Gastrocnemius medialis (tissue), 4 donors: ENCODE data around the gene PTCD1. TPM values are rescaled to one million over a fixed set of nuclear protein-coding genes. Genes with fewer than 3 reads are reported as not detected.
A peak's percentile ranks its signal among the peaks of the same experiment; 100 is the strongest.

ENCODE experiments used
- ATAC-seq, 2 donors: fragments of 150-250 bp; one replicate each; pipeline ENCODE4 v1.9.1; 2016
- DNase-seq, 2 donors: peaks; one replicate each; pipeline ENCODE4 v3.0.0-alpha.2; 2019
- H3K27ac ChIP-seq, 4 donors: fragments of 200-600 bp; sonication (generic); 1 replicate in 1 of 4; 2 replicates in 3 of 4; pipeline ENCODE4 v1.5.1; 2016 to 2018; ENCODE audit warnings: mild to moderate bottlenecking in 2 of 4, moderate library complexity in 1 of 4
- H3K27me3 ChIP-seq, 3 donors: fragments of 200-600 bp; sonication (generic) in 2 of 3; 1 replicate in 1 of 3; 2 replicates in 2 of 3; pipeline versions ENCODE4 v1.5.1 to v1.6.0; 2016 to 2019; ENCODE audit warnings: mild to moderate bottlenecking in 1 of 3, moderate library complexity in 1 of 3
- H3K36me3 ChIP-seq, 2 donors: fragments of 200-600 bp; sonication (generic) in 1 of 2; one replicate each; pipeline ENCODE4 v1.5.1; 2017 to 2018
- H3K4me1 ChIP-seq, 2 donors: fragments of 200-600 bp; sonication (generic) in 1 of 2; one replicate each; pipeline ENCODE4 v1.5.1; 2016 to 2017; ENCODE audit warnings: mild to moderate bottlenecking in 2 of 2
- H3K4me3 ChIP-seq, 4 donors: fragments of 200-600 bp; sonication (generic) in 3 of 4; 1 replicate in 1 of 4; 2 replicates in 3 of 4; pipeline ENCODE4 v1.5.1; 2016 to 2019; ENCODE audit warnings: mild to moderate bottlenecking in 2 of 4
- H3K9me3 ChIP-seq, 3 donors: fragments of 200-600 bp; sonication (generic) in 2 of 3; 1 replicate in 1 of 3; 2 replicates in 2 of 3; pipeline ENCODE4 v1.5.1; 2016 to 2019
- POLR2A ChIP-seq, 2 donors: fragments of 450-650 bp; IDR thresholded peaks; one replicate each; pipeline ENCODE4 v1.6.1; 2017; ENCODE audit warnings: antibody characterized with exemption in 2 of 2, mild to moderate bottlenecking in 2 of 2, moderate library complexity in 2 of 2
- in situ Hi-C, 4 donors: fragments of 200-750 bp; cut with MboI; loops; one replicate each; pipeline versions ENCODE4 v1.15.0 to v1.8.0; 2017; ENCODE audit warnings: low sequenced_read_pairs in 4 of 4
- intact Hi-C: fragments of 100-400 bp; cut with DNase I; formaldehyde crosslinking; loops from one replicate; pipeline ENCODE4 v1.15.1; 2023; ENCODE audit warnings: low total_unique reads
- total RNA-seq, 4 donors: library from RNA; depleted of rRNA; stranded (reverse); fragments of >200 nt; gene quantifications; one replicate each; pipeline versions ENCODE4 v1.1.0 to v1.2.3, GENCODE V29; 2016
- TF ChIP-seq, protein P1 (sequence below), 5 experiments: fragments of 450-650 bp in 3 of 5; fragments of 200-600 bp in 2 of 5; sonication (generic) in 2 of 5; IDR thresholded peaks in 4 of 5; conservative IDR thresholded peaks in 1 of 5; 1 replicate in 4 of 5; 2 replicates in 1 of 5; pipeline ENCODE4 v1.5.1; 2016 to 2019; ENCODE audit warnings: antibody characterized with exemption in 5 of 5, mild to moderate bottlenecking in 3 of 5, moderate library complexity in 3 of 5

PTCD1 gene
- total RNA-seq, 4 donors from 2014 or later, result 7.8 to 14.1 (median 10.9) TPM

DNA sequence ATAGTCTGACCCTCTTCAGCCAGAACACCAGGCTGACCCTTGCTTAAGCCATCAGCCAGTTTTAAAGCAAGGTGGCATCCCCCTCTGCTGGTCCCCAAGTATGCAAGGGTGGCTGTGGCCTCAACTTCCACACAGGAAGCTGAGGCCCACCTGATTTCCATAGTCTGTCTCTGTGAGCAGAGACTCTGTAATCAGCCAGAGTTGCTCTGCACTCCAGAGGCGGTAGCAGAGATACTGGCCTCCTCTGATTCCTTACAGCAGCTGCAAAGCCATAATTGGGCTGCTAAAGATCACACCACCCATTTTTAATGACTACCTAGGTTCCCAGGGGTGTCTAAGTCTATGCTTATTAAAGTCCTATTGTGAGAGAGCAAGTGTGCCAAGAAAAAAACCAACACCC is 32.0 kb downstream of the PTCD1 start:
- DNase-seq (no peak), ATAC-seq (no peak)
- intact Hi-C loops, result loop anchor here (5.0 kb wide), 1 partner anchor 79 kb away; the partner anchor contains the start of gene ARPC1A
- H3K36me3 ChIP-seq, result peaks cover 0 to 45% of the 10 kb centered on the region in 2 donors
- H3K27ac ChIP-seq, result peak overlapping the region in 1 of 4 donors; percentile 15
- no peaks in the 10 kb centered on the region for H3K9me3 ChIP-seq
- peaks cover 40 to 43% of the 10 kb centered on the region in 2 donors for H3K4me1 ChIP-seq
- TF ChIP-seq POLR2A (IDR thresholded peaks at IDR 0.05), result no peak
- TF ChIP-seq, protein P1, sequence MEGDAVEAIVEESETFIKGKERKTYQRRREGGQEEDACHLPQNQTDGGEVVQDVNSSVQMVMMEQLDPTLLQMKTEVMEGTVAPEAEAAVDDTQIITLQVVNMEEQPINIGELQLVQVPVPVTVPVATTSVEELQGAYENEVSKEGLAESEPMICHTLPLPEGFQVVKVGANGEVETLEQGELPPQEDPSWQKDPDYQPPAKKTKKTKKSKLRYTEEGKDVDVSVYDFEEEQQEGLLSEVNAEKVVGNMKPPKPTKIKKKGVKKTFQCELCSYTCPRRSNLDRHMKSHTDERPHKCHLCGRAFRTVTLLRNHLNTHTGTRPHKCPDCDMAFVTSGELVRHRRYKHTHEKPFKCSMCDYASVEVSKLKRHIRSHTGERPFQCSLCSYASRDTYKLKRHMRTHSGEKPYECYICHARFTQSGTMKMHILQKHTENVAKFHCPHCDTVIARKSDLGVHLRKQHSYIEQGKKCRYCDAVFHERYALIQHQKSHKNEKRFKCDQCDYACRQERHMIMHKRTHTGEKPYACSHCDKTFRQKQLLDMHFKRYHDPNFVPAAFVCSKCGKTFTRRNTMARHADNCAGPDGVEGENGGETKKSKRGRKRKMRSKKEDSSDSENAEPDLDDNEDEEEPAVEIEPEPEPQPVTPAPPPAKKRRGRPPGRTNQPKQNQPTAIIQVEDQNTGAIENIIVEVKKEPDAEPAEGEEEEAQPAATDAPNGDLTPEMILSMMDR (IDR thresholded peaks at IDR 0.05 in 4 of 5, conservative IDR thresholded peaks at IDR 0.05 in 1 of 5), result no peak
- in situ Hi-C loops, result no loop called here
- peak overlapping the region in 1 of 4 donors; percentile 98 for H3K4me3 ChIP-seq
- H3K27me3 ChIP-seq, result no peaks in the 10 kb centered on the region

GRCh38 chr7:99404977-99405320 is 33.6 kb downstream of the PTCD1 start:
- ATAC-seq (no peak), DNase-seq (no peak)
- Histone ChIP-seq H3K27ac (no peak overlapping the region), H3K4me3 (no peak overlapping the region), H3K9me3 (no peaks in the 10 kb centered on the region), H3K4me1 (peaks cover 34 to 41% of the 10 kb centered on the region in 2 donors), H3K36me3 (peaks cover 0 to 45% of the 10 kb centered on the region in 2 donors), H3K27me3 (no peaks in the 10 kb centered on the region)
- no peak for TF ChIP-seq POLR2A (IDR thresholded peaks at IDR 0.05)
- TF ChIP-seq, protein P1 (IDR thresholded peaks at IDR 0.05 in 4 of 5, conservative IDR thresholded peaks at IDR 0.05 in 1 of 5), result no peak
- in situ Hi-C loops (no loop called here), intact Hi-C loops (loop anchor here (5.0 kb wide), 1 partner anchor 78 kb away; the partner anchor contains the start of gene ARPC1A)

GRCh38 chr7:99404235-99404976 is 34.2 kb downstream of the PTCD1 start:
- intact Hi-C loops, result no loop called here
- DNase-seq, result no peak
- no peak for TF ChIP-seq POLR2A (IDR thresholded peaks at IDR 0.05)
- TF ChIP-seq, protein P1 (IDR thresholded peaks at IDR 0.05 in 4 of 5, conservative IDR thresholded peaks at IDR 0.05 in 1 of 5), result no peak
- H3K9me3 ChIP-seq, result no peaks in the 10 kb centered on the region
- no peak overlapping the region for H3K4me3 ChIP-seq
- H3K36me3 ChIP-seq, result peaks cover 0 to 50% of the 10 kb centered on the region in 2 donors
- no peak overlapping the region for H3K27ac ChIP-seq
- in situ Hi-C loops, result no loop called here
- H3K27me3 ChIP-seq, result no peaks in the 10 kb centered on the region
- H3K4me1 ChIP-seq, result peaks cover 28 to 39% of the 10 kb centered on the region in 2 donors
- no peak for ATAC-seq

DNA sequence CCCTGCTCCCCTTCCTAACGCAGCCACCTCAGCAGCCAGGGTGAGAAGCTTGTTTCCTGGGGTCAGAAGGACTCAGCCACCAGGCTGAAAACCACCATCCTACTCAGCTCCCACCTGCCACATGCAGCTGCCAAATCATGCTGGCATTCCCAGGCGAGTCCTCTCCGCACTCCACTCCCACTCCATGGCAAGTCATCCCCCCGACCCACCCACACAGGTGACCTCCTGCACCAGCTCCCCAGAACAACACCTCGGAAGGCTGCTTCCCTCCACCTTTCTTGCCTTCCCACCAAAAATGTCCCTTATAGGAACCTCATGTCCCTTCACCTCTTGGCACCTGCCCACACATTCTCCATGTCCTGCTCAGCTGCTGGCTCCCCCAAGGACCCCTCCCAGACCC is 34.8 kb downstream of the PTCD1 start:
- TF ChIP-seq, protein P1 (IDR thresholded peaks at IDR 0.05 in 4 of 5, conservative IDR thresholded peaks at IDR 0.05 in 1 of 5), result no peak
- TF ChIP-seq POLR2A (IDR thresholded peaks at IDR 0.05), result no peak
- H3K27ac ChIP-seq, result no peak overlapping the region
- in situ Hi-C loops (no loop called here), intact Hi-C loops (no loop called here)
- ATAC-seq (no peak), DNase-seq (no peak)
- peaks cover 0 to 53% of the 10 kb centered on the region in 2 donors for H3K36me3 ChIP-seq
- H3K27me3 ChIP-seq, result no peaks in the 10 kb centered on the region
- H3K9me3 ChIP-seq, result no peaks in the 10 kb centered on the region
- no peak overlapping the region for H3K4me3 ChIP-seq
- peaks cover 27 to 38% of the 10 kb centered on the region in 2 donors for H3K4me1 ChIP-seq
